HUDEP-2 (cell line): ENCODE data around the gene ZNF384.

Experiments used
- DNase-seq, 76 experiments: peaks; one replicate each; lab custom pipeline; 2025; ENCODE audit not compliant: unreplicated experiment in 76 of 76; lab: John Stamatoyannopoulos, UW

ZNF384 gene

GRCh38 chr12:6631549-6631961 lies 57.6 kb downstream of the ZNF384 start:
- peak in 39 of 76 experiments; percentile 5 to 64 (median 34) for DNase-seq

GRCh38 chr12:6630736-6631135 lies 58.4 kb downstream of the ZNF384 start:
- no peak for DNase-seq

- DNase-seq: peak in 11 of 76 experiments; percentile 4 to 42 (median 19)
These were observed 61.6 kb downstream of the ZNF384 start for GRCh38 chr12:6627616-6628015.

- DNase-seq: peak in 5 of 76 experiments; percentile 5 to 43 (median 21)
These were observed 62.4 kb downstream of the ZNF384 start for GRCh38 chr12:6626654-6627283.

GRCh38 chr12:6620885-6621274 lies 68.3 kb downstream of the ZNF384 start:
- no peak for DNase-seq

GRCh38 chr12:6620137-6620884 lies 68.9 kb downstream of the ZNF384 start:
- no peak for DNase-seq

- no peak for DNase-seq
These were observed 70.5 kb downstream of the ZNF384 start for GRCh38 chr12:6618483-6619225.
